DND-41 (cell line): ENCODE results near the gene CFAP97.

ENCODE experiments used
- ATAC-seq: fragments of 200-7000 bp; cut with Tn5 transposase; 3 replicates; pipeline ENCODE4 v1.9.1; 2021; ENCODE audit warnings: low read depth; ENCODE audit not compliant: insufficient read depth
- DNase-seq: peaks from one replicate; pipeline ENCODE4 v3.0.0-alpha.2; 2020
- H2AFZ ChIP-seq: 2 replicates; pipeline ENCODE4 v1.6.0; 2012; ENCODE audit warnings: low read depth, low read length
- H3K27ac ChIP-seq: 2 replicates; pipeline ENCODE4 v1.5.1; 2012; ENCODE audit warnings: low read length, inconsistent platforms
- H3K27me3 ChIP-seq: fragments of 200-600 bp; sonication (generic); 2 replicates; pipeline ENCODE4 v1.6.0; 2012; ENCODE audit warnings: low read length, mild to moderate bottlenecking, inconsistent platforms; ENCODE audit not compliant: insufficient read depth, poor library complexity
- H3K36me3 ChIP-seq: 2 replicates; pipeline ENCODE4 v1.5.1; 2012; ENCODE audit warnings: low read length, inconsistent platforms; ENCODE audit not compliant: insufficient read depth
- H3K4me1 ChIP-seq: 2 replicates; pipeline ENCODE4 v1.5.1; 2012; ENCODE audit warnings: mild to moderate bottlenecking, low read length; ENCODE audit not compliant: insufficient read depth
- H3K4me2 ChIP-seq: 2 replicates; pipeline ENCODE4 v1.6.0; 2012; ENCODE audit warnings: mild to moderate bottlenecking, moderate library complexity, low read length, inconsistent platforms; ENCODE audit not compliant: insufficient read depth
- H3K4me3 ChIP-seq, 2 experiments: fragments of 200-600 bp in 1 of 2; shearing (Covaris generic) in 1 of 2; 2 replicates each; pipeline ENCODE4 v1.5.1; 2012 to 2016; ENCODE audit warnings: inconsistent platforms in 2 of 2, low read length in 2 of 2, mild to moderate bottlenecking in 2 of 2, low read depth in 1 of 2, moderate library complexity in 1 of 2
- H3K79me2 ChIP-seq: 2 replicates; pipeline ENCODE4 v1.6.0; 2012; ENCODE audit warnings: low read length, inconsistent platforms; ENCODE audit not compliant: insufficient read depth
- H3K9ac ChIP-seq: 2 replicates; pipeline ENCODE4 v1.6.0; 2012; ENCODE audit warnings: low read depth, mild to moderate bottlenecking, inconsistent platforms, low read length, moderate library complexity
- H3K9me3 ChIP-seq: 2 replicates; pipeline ENCODE4 v1.5.1; 2012; ENCODE audit warnings: low read length, moderate library complexity, mild to moderate bottlenecking, inconsistent platforms; ENCODE audit not compliant: insufficient read depth, severe bottlenecking
- H4K20me1 ChIP-seq: 2 replicates; pipeline ENCODE4 v1.6.0; 2012; ENCODE audit warnings: low read length; ENCODE audit not compliant: insufficient read depth
- EZH2 ChIP-seq: IDR thresholded peaks from 3 replicates; pipeline ENCODE4 v1.6.1; 2012; ENCODE audit warnings: borderline replicate concordance, low read depth, mild to moderate bottlenecking, moderate library complexity, low read length, inconsistent platforms; ENCODE audit not compliant: severe bottlenecking
- TF ChIP-seq, protein P1 (sequence below): IDR thresholded peaks from 2 replicates; pipeline ENCODE4 v1.5.1; 2012; ENCODE audit warnings: borderline replicate concordance, low read length, moderate library complexity, mild to moderate bottlenecking; ENCODE audit not compliant: poor library complexity, severe bottlenecking; ENCODE audit errors: extremely low read depth

The CFAP97 gene

GRCh38 chr4:185217408-185217975 lies 13.7 kb upstream of the CFAP97 start:
- Histone ChIP-seq H3K4me2 (no peak overlapping the region), H3K4me3 (no peak overlapping the region), H3K36me3 (no peaks in the 10 kb centered on the region), H3K27me3 (peaks cover 4% of the 10 kb centered on the region), H3K27ac (no peak overlapping the region), H4K20me1 (no peaks in the 10 kb centered on the region), H3K9me3 (no peaks in the 10 kb centered on the region), H3K79me2 (no peaks in the 10 kb centered on the region), H3K4me1 (no peaks in the 10 kb centered on the region), H3K9ac (no peak overlapping the region), H2AFZ (no peak overlapping the region)
- TF ChIP-seq, protein P1, sequence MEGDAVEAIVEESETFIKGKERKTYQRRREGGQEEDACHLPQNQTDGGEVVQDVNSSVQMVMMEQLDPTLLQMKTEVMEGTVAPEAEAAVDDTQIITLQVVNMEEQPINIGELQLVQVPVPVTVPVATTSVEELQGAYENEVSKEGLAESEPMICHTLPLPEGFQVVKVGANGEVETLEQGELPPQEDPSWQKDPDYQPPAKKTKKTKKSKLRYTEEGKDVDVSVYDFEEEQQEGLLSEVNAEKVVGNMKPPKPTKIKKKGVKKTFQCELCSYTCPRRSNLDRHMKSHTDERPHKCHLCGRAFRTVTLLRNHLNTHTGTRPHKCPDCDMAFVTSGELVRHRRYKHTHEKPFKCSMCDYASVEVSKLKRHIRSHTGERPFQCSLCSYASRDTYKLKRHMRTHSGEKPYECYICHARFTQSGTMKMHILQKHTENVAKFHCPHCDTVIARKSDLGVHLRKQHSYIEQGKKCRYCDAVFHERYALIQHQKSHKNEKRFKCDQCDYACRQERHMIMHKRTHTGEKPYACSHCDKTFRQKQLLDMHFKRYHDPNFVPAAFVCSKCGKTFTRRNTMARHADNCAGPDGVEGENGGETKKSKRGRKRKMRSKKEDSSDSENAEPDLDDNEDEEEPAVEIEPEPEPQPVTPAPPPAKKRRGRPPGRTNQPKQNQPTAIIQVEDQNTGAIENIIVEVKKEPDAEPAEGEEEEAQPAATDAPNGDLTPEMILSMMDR: no peak
- TF ChIP-seq EZH2: no peak
- ATAC-seq (no peak), DNase-seq (no peak)

DNA sequence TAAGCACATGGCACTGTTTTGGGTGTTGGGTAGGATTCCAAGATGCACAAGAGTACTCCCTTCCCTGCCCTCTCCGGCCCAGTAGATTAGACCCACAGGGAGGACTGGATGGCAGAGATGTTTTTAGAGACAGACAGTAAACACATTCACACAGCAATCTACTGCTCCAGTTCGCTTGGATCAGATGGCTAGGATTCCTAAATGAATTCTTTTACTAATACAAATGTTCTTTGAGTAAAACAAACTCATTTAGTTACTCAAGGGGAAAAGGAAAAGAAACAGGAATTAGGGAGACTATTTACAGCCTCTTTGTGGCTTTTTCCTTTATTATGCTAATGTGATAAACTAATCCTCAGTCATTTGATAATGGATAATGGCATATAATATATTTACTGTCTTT lies 11.5 kb upstream of the CFAP97 start:
- no peak for ATAC-seq
- H3K27me3 ChIP-seq: peaks cover 4% of the 10 kb centered on the region
- no peaks in the 10 kb centered on the region for H3K36me3 ChIP-seq
- no peak overlapping the region for H3K27ac ChIP-seq
- H3K4me2 ChIP-seq: no peak overlapping the region
- H3K4me3 ChIP-seq: no peak overlapping the region
- H3K79me2 ChIP-seq: no peaks in the 10 kb centered on the region
- no peak for DNase-seq
- H2AFZ ChIP-seq: no peak overlapping the region
- TF ChIP-seq EZH2: no peak
- TF ChIP-seq, protein P1: no peak
- H3K9ac ChIP-seq: no peak overlapping the region
- no peaks in the 10 kb centered on the region for H3K9me3 ChIP-seq
- H4K20me1 ChIP-seq: no peaks in the 10 kb centered on the region
- no peaks in the 10 kb centered on the region for H3K4me1 ChIP-seq

DNA sequence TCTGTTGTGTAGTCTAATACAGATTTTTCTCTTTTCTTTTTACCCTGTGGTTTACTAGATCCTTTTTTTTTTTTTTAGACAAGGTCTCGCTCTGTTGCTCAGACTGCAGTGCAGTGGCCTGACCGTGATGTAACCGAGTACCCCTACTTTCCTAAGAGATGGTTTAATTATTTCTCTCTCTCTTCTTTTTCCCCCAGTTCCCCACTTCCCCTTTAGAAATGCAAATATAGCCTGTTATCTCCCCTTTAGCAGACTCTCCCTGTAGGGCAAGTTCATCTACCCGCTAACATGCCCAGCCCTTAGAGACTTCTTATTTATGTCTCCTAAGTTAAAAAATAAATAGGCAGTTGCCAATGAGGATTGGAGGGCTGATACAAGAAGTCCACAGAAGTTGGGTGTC lies 10.1 kb upstream of the CFAP97 start:
- TF ChIP-seq, protein P1: no peak
- TF ChIP-seq EZH2: no peak
- Histone ChIP-seq H3K36me3 (no peaks in the 10 kb centered on the region), H2AFZ (no peak overlapping the region), H3K4me1 (peaks cover 4% of the 10 kb centered on the region), H3K27ac (no peak overlapping the region), H3K27me3 (peaks cover 4% of the 10 kb centered on the region), H3K79me2 (no peaks in the 10 kb centered on the region), H3K9me3 (no peaks in the 10 kb centered on the region), H3K4me2 (no peak overlapping the region), H3K4me3 (no peak overlapping the region), H4K20me1 (no peaks in the 10 kb centered on the region), H3K9ac (no peak overlapping the region)
- DNase-seq: no peak
- no peak for ATAC-seq
